ENCODE results near the gene IDH3G. TPM values are rescaled to one million over a fixed set of nuclear protein-coding genes. Genes with fewer than 3 reads are reported as not detected.
A peak's percentile ranks its signal among the peaks of the same experiment; 100 is the strongest.
"Not testable (repeated sequence)": the region's sequence is repeated elsewhere in the genome, so short reads cannot be mapped to it uniquely, and the experiment has no call there.

The IDH3G gene
- total RNA-seq, 2 donors from 2014 or later: 116 to 135 TPM

DNA sequence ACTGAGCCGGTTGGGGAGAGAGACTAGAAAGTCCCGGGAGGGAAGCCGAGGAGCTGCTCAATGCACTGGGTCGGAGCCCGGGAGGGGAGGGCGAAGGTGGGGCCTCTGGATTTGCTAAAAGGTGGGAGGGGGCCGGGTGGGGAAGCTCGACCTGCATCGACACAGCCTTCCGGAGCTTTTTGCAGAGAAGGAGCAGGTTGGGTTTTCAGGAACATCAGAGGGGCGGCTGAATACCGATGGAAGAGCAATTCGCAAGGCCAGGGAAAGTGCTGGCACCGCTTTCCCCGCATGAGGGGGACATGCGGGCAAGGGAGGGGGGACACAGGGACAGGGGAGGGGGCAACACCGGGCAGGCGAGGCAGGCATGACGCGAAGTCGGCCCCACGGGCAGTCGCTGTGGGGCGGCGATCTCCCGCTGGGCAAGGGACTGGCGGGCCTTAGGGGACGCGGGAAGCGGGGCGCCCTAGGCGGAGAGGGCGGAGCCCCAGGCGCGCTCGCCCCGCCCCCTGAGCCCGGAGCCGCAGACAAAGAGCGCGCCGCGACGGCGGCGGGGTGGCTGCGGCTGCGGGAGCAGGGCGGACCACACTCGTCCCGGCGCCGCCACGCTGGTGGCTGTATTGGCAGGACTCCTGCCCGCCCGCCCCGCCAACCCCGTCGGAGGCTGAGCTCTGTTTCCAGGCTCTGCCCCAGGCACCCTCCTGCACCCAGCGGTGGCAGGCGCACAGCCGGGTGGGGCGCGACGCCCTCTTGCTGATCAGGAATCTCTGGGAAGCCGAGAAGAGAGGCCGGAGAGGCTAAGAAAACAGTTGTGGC lies 24.6 kb upstream of the IDH3G start:
- Histone ChIP-seq H3K36me3 (no peaks in the 10 kb centered on the region), H3K27ac (no peak overlapping the region), H3K9me3 (no peaks in the 10 kb centered on the region), H3K27me3 (no peaks in the 10 kb centered on the region), H3K4me3 (peak overlapping the region; percentile 22 to 46), H3K4me1 (peaks cover 0 to 6% of the 10 kb centered on the region in 2 donors)
- TF ChIP-seq CTCF (IDR thresholded peaks at IDR 0.05): peak in 1 of 2 donors; percentile 8
- DNase-seq (ENCODE audit: low spot score): no peak

DNA sequence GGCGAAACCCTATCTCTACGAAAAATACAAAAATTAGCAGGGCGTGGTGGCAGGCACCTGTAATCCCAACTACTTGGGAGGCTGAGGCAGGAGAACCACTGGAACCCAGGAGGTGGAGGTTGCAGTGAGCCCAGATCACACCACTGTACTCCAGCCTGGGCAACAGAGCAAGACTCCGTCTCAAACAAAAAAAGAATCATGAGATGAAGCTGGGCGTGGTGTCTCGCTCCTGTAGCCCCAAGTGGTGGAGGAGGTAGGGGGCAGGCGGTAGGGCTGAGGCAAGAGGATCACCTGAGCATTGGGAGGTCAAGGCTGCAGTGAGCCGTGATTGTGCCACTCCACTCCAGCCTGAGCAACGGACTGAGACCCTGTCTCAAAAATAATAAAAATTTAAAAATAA lies 23.9 kb upstream of the IDH3G start:
- H3K27me3 ChIP-seq; H3K27ac ChIP-seq; DNase-seq (ENCODE audit: low spot score); H3K9me3 ChIP-seq; H3K4me3 ChIP-seq; H3K4me1 ChIP-seq; H3K36me3 ChIP-seq: not testable (repeated sequence)

GRCh38 chrX:153816831-153817690 lies 22.9 kb upstream of the IDH3G start:
- Histone ChIP-seq H3K9me3 (no peaks in the 10 kb centered on the region), H3K4me3 (no peak overlapping the region), H3K27ac (no peak overlapping the region), H3K36me3 (no peaks in the 10 kb centered on the region), H3K4me1 (peaks cover 0 to 6% of the 10 kb centered on the region in 2 donors), H3K27me3 (no peaks in the 10 kb centered on the region)
- no peak for DNase-seq (ENCODE audit: low spot score)
- TF ChIP-seq CTCF (IDR thresholded peaks at IDR 0.05): no peak

- H3K4me3 ChIP-seq: no peak overlapping the region
- no peaks in the 10 kb centered on the region for H3K36me3 ChIP-seq
- H3K9me3 ChIP-seq: no peaks in the 10 kb centered on the region
- no peaks in the 10 kb centered on the region for H3K27me3 ChIP-seq
- DNase-seq (ENCODE audit: low spot score): no peak
- H3K4me1 ChIP-seq: peaks cover 0 to 6% of the 10 kb centered on the region in 2 donors
- no peak for TF ChIP-seq CTCF (IDR thresholded peaks at IDR 0.05)
- H3K27ac ChIP-seq: no peak overlapping the region
Measured at GRCh38 chrX:153814591-153815315, 20.6 kb upstream of the IDH3G start.

DNA sequence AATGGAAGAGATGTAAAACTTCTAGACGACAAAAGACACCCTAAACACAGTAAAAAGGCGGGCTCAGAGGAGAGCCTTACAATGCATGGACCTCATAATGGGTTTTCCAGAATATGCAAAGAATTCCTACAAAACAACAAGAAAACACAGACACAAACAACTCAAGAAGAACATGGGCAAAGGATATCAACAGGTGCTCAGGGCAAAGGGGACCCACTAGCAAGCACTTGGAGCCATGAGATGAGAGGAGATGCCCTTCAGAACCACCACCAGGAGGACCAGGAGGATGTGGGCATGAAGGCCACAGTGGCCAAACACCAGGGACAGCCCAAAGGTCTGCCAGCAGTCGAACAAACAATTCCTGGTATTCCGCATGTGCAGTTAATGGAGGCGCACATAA lies 19.0 kb upstream of the IDH3G start:
- no peaks in the 10 kb centered on the region for H3K9me3 ChIP-seq
- H3K4me1 ChIP-seq: no peaks in the 10 kb centered on the region
- H3K36me3 ChIP-seq: no peaks in the 10 kb centered on the region
- no peaks in the 10 kb centered on the region for H3K27me3 ChIP-seq
- no peak for TF ChIP-seq CTCF (IDR thresholded peaks at IDR 0.05)
- no peak for DNase-seq (ENCODE audit: low spot score)
- H3K4me3 ChIP-seq: no peak overlapping the region
- H3K27ac ChIP-seq: no peak overlapping the region

GRCh38 chrX:153812220-153812619 lies 18.0 kb upstream of the IDH3G start:
- no peak overlapping the region for H3K27ac ChIP-seq
- H3K9me3 ChIP-seq: no peaks in the 10 kb centered on the region
- H3K4me3 ChIP-seq: no peak overlapping the region
- no peak for DNase-seq (ENCODE audit: low spot score)
- H3K4me1 ChIP-seq: no peaks in the 10 kb centered on the region
- no peak for TF ChIP-seq CTCF (IDR thresholded peaks at IDR 0.05)
- no peaks in the 10 kb centered on the region for H3K27me3 ChIP-seq
- no peaks in the 10 kb centered on the region for H3K36me3 ChIP-seq
